OCI-M2 (cell line): ENCODE measurements around the gene CD82.

ENCODE experiments used
- DNase-seq: peaks from one replicate; lab custom pipeline; 2025; ENCODE audit not compliant: unreplicated experiment; lab: John Stamatoyannopoulos, UW

Gene CD82

DNA sequence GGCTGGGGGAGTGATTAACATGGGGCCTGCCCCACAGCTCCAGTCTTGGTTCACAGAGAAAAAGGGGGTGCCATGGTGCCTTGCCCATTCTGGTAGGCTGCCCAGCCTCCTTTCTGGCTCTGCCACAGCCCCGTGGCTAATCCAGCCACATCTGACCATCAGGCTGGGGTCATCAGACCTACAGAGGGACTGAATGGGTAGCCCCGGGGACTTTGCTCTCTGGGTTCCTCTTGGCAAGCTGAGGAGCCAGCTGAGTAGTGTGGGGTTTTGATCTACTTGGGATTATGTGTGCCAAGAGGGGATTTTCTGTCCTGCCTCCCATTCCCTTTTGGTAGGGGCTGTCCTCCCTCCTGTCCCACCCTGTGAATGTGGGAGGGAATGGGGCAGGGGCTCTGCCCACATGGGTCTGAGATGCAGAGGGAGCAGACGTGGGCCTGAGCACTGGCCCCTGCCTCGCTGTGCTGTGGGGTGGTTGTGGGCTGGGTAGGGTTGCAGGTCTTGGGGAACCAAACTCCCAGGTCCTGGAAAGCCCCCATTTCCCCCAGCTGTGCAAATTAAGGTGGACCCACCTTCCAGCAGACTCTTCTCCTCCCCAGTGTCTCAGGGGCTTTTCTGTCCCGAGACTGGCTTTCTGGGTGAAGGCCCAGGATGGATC, 32.0 kb downstream of the CD82 start:
- no peak for DNase-seq

DNA sequence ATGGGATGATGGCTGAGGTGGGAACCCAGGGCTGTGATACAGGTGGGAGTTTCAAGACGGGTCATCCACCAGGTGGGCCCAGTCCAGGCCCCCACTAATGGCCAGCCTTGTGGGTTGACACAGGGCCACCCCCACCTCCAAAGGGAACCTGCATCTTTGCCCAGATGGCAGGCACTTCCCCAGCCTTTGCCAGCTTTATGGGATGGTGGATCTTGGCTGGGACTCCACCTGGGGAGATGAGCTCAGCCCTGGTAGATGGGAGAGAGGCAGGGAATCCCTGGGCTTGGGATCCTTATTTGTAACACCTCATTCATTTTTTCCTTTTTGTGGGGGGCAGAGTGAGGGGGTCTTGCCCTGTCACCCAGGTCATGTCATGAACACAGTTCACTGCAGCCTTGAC, 33.4 kb downstream of the CD82 start:
- DNase-seq = no peak

DNA sequence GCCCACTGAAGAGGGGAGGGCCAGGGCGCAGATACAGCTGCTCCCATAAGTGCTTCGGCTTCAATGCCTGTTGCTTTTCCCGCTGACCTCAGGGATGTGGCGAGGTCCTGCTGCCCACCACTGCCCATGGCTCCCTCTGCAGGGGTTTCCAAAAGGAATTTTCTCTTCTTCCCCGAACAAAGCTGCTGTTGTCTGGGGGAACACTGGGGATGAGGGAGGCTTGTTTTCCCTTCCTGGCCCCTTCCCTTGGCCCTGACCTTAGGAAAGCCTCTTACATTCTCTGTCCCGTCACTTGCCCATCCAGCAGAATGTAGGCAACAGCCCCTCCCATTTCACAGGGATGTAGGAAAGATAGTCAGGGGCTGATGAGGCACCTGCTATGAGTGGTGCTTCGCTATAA, 34.8 kb downstream of the CD82 start:
- DNase-seq = no peak

DNA sequence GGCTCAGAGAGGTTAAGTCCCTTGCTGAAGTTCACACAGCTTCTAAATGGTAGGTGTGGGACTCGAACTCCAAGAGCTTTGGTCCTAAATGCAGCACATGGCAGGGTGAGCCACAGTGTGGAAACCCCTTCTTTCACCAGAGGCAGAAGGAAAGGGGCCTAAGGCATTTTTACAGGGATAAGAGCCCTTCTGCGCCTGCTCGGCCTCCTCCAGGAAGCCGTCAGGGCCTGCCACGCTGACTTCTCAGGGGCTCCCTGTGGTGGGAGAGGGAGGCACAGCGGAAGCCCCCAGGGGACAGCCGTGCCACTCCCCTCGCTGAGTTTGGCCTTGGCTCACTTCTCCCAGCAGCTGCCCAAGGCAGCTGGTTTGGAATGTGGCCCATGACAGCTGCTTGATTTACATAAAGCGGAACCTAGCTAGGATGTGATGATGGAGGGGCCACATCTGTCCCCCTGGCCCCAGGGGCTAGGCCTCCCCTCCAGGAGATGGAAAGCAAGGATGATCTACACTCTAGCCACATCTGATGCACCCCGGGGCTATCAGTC, 35.4 kb downstream of the CD82 start:
- no peak for DNase-seq

DNA sequence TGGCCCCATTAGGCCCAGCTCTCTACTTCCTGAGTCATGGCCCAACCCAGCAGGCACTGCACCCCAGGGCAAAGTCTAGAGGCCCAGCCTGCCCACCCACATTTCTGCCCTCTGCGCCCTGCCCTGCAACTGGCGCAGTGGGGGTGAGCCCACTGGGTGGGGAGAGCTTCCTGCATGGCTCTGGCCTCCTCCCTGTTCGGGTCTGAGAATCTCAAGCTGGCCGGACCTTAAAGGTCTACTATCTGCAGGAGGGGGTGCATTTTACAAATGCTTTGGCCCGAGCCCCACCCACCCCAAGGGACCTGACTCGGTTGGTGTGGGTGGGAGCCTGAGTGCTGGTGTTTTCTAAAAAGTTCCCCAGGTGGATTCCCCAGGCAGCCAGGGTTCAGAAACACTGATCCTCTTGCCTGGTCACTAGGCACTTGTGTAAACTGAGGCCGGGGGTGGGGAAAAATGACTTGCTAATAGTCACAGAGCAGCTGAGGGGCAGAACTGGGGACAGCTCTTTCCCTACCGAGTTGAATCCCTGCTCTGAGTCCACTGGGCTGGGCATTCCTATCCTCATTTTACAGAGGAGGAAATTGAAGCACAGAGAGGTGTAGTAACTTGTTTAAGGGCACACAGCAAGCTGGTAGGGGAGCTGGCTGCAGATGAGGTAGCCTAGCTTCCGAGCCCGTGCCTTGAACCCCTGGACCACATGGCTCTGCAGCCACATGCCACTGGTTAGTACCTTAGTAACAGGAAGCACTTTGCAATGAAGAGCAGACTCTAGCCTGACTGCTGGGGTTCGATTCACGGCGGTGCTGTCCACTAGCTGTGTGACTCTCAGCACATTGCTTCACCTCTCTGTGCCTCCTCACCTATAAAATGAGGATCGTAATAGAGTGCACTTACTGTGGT, 36.3 kb downstream of the CD82 start:
- no peak for DNase-seq

DNA sequence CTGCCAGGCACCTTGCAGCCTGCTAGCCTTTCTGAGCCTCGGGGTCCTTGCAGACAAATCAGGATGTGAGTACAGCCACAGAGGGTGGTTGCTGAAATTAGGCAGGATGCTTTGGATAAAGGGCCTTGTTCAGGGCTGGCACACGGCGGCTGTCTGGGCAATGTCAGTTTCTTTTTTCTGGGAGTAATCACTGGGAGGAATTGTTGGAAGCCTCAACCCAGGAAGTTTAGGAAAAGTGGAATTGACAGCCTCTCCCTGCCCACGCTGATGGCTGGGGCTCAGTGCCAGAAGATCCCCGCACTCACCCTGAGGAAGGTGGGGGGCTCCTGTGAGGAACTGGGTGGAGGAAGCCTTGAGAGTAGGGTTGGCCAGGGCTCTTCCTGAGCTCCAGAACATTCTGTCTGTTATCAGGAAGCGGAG, 37.4 kb downstream of the CD82 start:
- no peak for DNase-seq

DNA sequence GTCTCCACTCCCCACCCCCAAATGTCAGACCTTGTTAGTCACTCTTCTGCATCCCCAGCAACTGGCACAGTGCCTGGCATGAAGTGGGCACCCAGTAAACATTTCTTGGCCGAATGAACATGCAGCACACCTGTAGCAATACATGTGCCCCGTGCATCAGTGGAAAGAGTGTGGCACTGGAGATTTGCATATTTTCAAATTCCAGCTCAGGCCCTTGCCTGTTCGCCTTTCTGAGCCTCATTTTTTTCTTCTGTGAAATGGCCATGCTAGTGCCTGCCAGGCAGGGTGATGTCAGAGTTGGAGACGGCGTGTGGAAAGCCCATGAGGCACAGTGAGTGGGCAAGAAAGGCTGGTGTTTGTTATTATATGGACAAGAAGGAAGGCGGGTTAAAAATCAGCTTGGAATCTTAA, 38.7 kb downstream of the CD82 start:
- DNase-seq = no peak

DNA sequence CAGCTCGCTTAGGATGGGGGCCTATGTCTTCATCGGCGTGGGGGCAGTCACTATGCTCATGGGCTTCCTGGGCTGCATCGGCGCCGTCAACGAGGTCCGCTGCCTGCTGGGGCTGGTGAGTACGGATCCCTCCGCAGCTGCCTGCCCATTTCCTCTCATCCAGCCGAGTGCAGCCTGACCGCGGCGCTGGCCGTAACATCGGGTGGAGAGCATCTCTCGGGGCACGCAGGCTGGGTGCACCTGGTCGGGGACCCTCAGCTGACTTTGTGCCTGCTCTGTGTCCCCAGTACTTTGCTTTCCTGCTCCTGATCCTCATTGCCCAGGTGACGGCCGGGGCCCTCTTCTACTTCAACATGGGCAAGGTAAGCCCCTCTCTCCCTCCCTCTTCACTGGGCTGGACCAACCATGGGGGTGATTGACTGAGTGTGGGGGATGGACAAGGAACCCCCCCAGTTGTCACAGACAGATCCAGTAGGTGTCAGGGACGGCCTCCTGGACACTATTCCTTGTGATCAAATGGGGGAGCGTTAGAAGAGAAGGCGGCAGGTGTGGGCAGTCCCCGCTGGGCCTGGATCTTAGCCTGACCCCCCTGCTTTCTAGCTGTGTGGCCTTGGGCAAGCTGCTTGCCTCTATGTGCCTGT, 39.7 kb downstream of the CD82 start:
- DNase-seq = no peak

DNA sequence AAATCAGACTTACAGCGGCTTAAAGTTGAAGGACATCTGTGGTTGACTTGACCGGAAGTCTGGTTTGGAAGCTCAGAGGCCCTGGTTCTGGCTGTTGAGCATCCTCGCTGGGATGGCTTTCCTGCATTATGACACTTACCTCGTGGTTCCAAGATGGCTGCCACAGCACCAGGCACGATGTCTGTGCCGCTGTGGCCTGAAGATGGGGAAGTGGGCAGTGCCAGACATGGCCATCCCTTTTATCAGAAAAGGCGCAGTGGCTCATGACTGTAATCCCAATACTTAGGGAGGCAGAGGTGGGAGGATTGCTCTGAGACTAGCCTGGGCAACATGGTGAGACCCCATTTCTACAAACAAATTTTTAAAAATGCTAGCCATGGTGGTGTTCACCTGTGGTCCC, 40.5 kb downstream of the CD82 start:
- no peak for DNase-seq

DNA sequence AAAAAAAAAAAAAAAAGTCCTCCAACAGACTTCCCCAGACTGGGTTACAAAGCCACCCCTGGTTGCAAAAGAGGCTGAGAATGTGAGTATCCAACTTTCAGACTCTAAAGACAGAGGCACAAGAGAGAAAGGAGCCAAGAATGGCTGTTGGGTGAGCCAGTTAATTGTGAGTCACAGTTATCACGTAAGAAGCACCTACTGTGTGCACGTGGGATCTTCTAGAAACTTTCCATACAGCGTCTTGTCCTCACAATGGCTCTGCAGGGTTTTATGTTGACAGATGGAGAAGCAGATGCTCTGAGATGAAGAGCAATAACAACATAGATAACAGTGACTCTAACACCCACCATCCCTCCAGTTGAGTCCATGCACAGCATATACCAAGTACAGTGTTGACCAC, 41.0 kb downstream of the CD82 start:
- no peak for DNase-seq

DNA sequence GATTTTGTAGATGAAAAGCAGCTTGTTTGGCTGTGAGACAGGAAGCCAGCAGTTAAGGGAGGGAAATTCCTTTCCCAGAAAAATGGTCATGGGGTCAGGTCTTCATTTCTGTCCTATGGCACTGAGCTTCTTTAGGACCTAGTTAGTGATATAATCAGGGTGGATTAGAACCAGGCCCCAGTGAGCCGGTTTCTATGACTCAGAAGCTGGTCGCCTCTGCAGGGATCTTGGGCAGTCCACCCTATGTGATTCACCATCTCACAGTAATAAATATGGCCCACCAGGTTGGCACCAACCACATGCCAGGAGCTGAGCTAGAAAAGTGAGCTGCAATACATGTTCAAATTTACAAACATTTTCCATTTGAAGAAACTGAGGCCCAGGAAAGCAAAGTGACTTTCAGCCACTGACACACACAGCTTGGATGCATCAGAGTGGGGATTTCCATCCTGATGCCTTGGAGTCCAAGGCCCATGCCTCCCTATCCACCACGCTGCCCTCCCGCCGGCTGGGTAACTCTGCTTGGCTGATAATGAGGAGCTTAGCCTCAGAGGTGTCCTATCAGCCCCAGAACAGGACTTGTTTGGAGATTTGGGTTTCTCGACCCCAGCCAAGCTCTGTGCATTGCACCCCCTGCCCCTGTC, 42.0 kb downstream of the CD82 start:
- DNase-seq = no peak

DNA sequence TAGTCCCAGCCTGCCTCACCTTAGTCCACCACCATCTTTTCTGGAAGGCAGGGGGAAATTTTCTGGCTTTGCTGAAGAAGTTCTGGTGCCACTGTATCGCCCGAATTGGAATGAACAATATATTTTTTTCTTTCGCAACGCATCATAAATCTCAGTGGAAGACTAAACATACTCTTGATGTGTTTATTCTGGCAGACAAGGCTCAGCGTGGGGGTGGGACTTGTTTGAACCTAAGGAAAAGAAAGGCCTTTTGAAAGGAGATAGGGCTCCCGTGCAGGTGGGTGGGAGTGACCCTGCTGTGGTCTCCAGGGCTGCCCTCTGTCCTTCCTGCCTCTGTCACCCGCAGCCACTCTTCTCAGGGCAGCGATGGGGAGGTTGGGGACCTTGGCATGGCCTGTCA, 42.5 kb downstream of the CD82 start:
- DNase-seq = no peak

DNA sequence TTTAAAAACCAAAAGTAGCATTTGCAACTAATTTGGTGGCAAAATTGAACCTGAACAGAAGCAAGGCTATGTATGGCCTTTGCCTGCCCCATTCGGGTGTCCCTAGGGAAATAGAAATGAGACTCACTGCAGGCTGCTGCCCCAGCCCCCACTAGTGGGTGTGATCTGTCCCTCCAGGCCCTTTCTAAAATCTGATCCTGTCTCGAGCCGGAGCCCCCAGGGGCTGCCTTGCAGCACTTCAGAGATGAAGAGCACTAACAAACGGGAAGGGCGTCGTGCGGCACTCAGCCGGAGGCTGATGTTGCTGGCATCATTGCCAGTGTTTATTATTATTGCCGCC, 43.2 kb downstream of the CD82 start:
- no peak for DNase-seq

DNA sequence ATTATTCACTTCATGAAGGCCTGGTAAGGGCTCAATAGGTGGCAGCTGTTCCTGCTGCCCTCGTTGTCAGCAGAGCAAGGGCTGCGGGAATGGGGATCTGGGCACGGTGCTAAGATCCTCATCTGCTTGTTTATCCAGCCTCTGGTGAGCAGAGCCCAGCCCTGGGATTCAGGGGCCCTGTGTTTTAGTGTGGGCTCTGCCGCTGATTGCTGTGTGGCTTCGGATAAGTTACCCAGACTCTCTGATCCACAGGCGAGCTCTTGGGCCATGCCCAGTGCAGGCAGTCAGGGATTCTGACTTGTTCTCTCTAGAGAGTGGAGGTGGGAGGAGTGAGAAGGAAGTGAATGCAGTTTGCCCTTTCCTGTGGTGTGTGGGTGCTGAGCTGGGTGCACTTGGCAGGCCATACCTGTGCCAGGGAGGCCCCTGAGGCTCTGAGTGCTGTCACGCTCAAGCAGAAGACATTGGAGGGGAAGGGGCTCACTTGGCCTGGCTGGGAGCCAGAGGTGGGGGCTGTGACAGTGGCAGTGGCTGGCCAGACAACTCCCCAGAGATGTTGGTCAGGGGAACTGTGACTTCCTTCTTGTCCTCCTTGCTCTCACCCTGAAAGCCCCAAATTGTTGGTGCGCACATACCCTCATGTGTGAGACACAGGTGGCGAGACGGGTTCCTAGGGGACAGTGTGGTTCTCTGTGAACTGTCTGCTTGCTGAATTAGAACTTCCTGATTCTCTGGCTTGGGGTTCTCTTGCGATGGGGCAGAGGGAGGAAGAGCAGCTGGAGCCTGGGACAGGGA, 43.7 kb downstream of the CD82 start:
- no peak for DNase-seq

DNA sequence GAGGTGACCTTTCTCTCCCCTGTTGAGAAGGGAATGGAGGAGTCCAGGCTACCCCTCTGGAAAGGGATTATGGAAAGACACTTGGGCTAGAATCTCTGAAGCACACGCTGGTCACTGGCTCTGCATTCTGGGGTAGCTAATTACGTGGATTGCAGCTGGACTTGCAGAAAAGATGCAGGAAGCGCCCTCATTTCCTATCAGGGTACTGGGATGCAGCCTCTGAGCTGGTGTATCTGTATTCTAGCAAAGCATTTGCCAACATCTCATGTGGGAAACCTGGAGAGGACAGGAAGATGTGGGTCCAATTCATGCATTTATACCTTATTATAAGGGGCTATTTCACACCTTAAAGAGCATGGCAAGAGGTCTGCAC, 44.3 kb downstream of the CD82 start:
- no peak for DNase-seq

DNA sequence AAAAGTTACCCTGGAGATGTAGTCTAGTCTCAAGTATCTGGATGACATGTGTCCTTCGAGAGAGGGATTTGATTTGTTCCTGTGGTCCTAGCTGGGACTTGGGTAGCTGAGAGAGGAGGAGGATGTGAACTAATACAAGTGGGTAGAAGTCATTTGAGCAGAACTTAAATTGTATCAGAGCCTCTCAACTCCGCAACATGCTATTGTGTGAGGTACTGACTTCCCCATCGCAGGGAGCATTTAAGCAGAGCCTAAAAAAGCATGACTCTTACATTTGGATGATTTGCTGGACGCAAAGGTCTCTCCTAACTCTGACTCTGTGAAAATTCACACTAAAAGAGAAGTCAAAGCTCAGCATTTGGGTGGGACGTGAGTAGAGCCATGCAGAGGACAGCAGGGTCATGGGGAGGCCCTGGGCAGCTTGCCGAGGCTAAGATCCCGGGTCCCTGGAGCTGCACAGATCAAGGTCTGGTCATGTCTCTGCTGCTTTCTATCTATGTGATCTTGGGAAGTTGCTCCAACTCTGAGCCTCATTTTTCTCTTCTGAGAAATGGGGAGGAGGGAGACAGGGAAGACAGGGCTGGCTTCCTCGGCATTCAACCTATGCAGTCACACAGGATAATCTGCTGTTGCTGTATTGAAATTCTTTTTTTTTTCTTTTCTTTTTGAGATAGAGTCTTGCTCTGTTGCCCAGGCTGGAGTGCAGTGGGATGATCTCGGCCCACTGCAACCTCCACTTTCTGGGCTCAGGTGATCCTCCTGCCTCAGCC, 44.9 kb downstream of the CD82 start:
- DNase-seq = no peak

DNA sequence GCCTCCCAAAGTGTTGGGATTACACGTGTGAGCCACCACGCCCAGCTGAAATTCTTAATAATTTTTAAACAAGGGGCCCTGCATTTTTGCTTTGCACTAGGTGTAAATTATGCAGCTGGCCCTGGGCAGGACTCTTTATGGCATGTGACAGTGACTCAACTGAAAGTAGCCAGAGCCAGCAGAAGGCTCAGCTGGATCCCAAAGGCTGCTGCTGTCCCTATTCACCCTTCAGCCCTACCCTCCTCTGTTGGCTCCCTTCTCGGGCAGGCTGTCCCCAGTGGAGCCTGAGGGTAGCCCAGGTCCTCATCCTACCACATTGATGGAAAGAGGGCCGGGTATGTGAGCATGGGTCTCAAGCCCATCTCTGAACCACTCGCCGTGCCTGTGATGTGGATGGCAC, 45.6 kb downstream of the CD82 start:
- DNase-seq = no peak

DNA sequence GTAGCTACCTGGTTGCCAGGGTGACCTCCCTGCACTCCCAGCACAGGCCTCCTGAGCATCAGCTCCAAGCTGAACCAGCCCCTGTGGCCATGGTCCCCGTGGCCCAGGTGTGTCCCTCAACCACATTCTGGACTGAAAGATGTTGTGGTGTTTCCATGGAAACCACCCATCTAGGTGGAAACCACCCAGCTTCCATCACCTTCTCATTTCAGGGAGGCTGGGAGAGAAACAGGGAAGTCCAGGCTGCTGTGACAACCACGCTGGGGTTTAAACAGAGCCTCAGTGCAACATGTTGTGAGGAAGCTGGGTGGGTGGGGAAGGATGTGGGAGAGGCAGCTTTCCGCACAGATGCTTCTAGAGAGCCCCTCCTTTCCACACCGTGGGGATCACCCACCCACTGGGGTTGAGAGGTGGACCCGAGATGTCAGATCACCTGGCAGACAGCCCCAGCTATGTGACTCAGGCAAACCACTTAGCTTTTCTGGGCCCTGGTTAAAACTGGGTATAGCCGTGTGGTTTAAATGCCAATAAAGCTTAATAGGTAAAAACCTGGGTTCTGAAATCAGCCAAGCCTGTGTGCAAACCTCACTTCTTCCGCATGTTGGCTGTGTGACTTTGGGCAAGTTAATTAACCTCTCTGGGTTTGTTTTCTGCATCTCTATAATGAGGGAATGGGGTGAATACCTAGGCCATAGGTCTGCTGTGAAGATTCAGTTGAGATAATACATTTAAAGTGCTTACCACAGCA, 46.4 kb downstream of the CD82 start:
- DNase-seq = no peak

DNA sequence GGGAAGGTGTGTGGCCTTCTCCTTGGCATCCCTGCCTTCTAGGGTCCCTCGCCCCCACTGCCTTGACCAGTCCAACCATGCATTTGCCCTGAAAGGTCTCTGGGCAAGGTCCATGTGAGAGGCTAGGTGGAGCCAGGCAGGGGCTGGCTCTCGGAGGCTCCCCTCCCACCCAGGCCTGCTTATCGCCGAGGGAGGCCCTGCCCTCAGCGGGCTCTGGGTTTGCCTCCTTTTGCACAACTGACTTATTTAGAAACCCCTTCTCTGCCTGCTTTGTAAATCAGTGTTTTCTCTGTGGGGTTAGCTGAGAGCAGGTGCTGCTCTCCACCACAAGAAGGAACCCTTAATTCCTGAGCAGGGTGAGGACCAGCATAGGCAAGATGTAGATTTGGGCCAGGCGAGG, 47.7 kb downstream of the CD82 start:
- DNase-seq = no peak
